HG03571 (cell line): ENCODE results near the gene EHMT1.

ENCODE experiments used
- ATAC-seq: cut with Tn5 transposase; IDR thresholded peaks from one replicate; pipeline ENCODE4 v1.9.1; 2021; ENCODE audit not compliant: unreplicated experiment

The EHMT1 gene

GRCh38 chr9:137781906-137782585, 163.2 kb downstream of the EHMT1 start:
- no peak for ATAC-seq

GRCh38 chr9:137783521-137783920, 164.7 kb downstream of the EHMT1 start:
- ATAC-seq: no peak

- ATAC-seq: no peak
Observed at GRCh38 chr9:137784046-137784445, 165.2 kb downstream of the EHMT1 start.

- ATAC-seq: no peak
Observed at GRCh38 chr9:137784641-137785513, 166.1 kb downstream of the EHMT1 start.

GRCh38 chr9:137785704-137786161, 166.9 kb downstream of the EHMT1 start:
- no peak for ATAC-seq

GRCh38 chr9:137786511-137786920, 167.7 kb downstream of the EHMT1 start:
- ATAC-seq: no peak

GRCh38 chr9:137787381-137787780, 168.6 kb downstream of the EHMT1 start:
- no peak for ATAC-seq

GRCh38 chr9:137787786-137788505, 169.1 kb downstream of the EHMT1 start:
- ATAC-seq: no peak

GRCh38 chr9:137788561-137789294, 169.9 kb downstream of the EHMT1 start:
- ATAC-seq: no peak

GRCh38 chr9:137789295-137789895, 170.6 kb downstream of the EHMT1 start:
- ATAC-seq: no peak

GRCh38 chr9:137791947-137792346, 173.1 kb downstream of the EHMT1 start:
- ATAC-seq: no peak

- ATAC-seq: no peak
Observed at GRCh38 chr9:137793196-137793841, 174.5 kb downstream of the EHMT1 start.

GRCh38 chr9:137795156-137795666, 176.4 kb downstream of the EHMT1 start:
- ATAC-seq: no peak

GRCh38 chr9:137797206-137798120, 178.7 kb downstream of the EHMT1 start:
- no peak for ATAC-seq

GRCh38 chr9:137798142-137798541, 179.3 kb downstream of the EHMT1 start:
- ATAC-seq: no peak

GRCh38 chr9:137798901-137799629, 180.3 kb downstream of the EHMT1 start:
- ATAC-seq: no peak

- no peak for ATAC-seq
Observed at GRCh38 chr9:137799630-137799983, 180.8 kb downstream of the EHMT1 start.
